WTC11 (cell line): ENCODE results near the gene ACSF3. TPM values are rescaled to one million over a fixed set of nuclear protein-coding genes. Genes with fewer than 3 reads are reported as not detected.

Source experiments
- ATAC-seq: fragments of 200-7000 bp; cut with Tn5 transposase; 2 replicates; pipeline ENCODE4 v1.10.0; 2021; ENCODE audit warnings: mild to moderate bottlenecking, moderate library complexity
- CTCF ChIA-PET: fragments of 300-600 bp; sonication (Branson Sonifier 250); formaldehyde crosslinking; loops from one replicate; lab custom pipeline; 2021; ENCODE audit warnings: antibody characterized with exemption; lab: Charles Lee
- POLR2A ChIA-PET: fragments of 350-600 bp; sonication (Branson Sonifier 250); formaldehyde crosslinking; loops from one replicate; lab custom pipeline; 2021; ENCODE audit warnings: antibody characterized with exemption; lab: Charles Lee
- DNase-seq: peaks from one replicate; pipeline ENCODE4 v3.0.0; 2021; ENCODE audit warnings: low spot score
- H3K27ac Mint-ChIP-seq: 2 replicates; pipeline ENCODE4 v1.8.0; 2021; ENCODE audit warnings: mixed read lengths
- H3K27me3 Mint-ChIP-seq: 2 replicates; pipeline ENCODE4 v1.8.0; 2021; ENCODE audit warnings: low read depth, mild to moderate bottlenecking, moderate library complexity, mixed read lengths
- H3K36me3 Mint-ChIP-seq: 2 replicates; pipeline ENCODE4 v1.8.0; 2021; ENCODE audit warnings: mixed read lengths
- H3K4me1 Mint-ChIP-seq: 2 replicates; pipeline ENCODE4 v1.8.0; 2022; ENCODE audit warnings: mixed read lengths
- H3K4me3 Mint-ChIP-seq: 2 replicates; pipeline ENCODE4 v1.8.0; 2021; ENCODE audit warnings: mild to moderate bottlenecking, moderate library complexity, mixed read lengths
- H3K9me3 Mint-ChIP-seq: 2 replicates; pipeline ENCODE4 v1.8.0; 2021; ENCODE audit warnings: mixed read lengths
- CREM ChIP-seq: sonication (generic); formaldehyde crosslinking; IDR thresholded peaks from 2 replicates; pipeline ENCODE4 v1.8.1; 2022; ENCODE audit warnings: mild to moderate bottlenecking, missing genetic modification reagents, moderate library complexity
- EMX1 ChIP-seq: fragments of 250-450 bp; sonication (Bioruptor Pico); IDR thresholded peaks from 2 replicates; pipeline ENCODE4 v1.8.0; 2021; ENCODE audit warnings: mild to moderate bottlenecking
- ETV6 ChIP-seq: sonication (generic); formaldehyde crosslinking; IDR thresholded peaks from 2 replicates; pipeline ENCODE4 v1.8.1; 2022; ENCODE audit warnings: mild to moderate bottlenecking, missing genetic modification reagents
- FOXK1 ChIP-seq: sonication (generic); formaldehyde crosslinking; IDR thresholded peaks from 2 replicates; pipeline ENCODE4 v1.8.0; 2022; ENCODE audit warnings: mild to moderate bottlenecking, moderate library complexity, missing genetic modification reagents
- GABPB1 ChIP-seq: sonication (generic); formaldehyde crosslinking; IDR thresholded peaks from 2 replicates; pipeline ENCODE4 v1.8.1; 2023; ENCODE audit warnings: mild to moderate bottlenecking, missing genetic modification reagents
- HMGA2 ChIP-seq: fragments of 250-450 bp; sonication (Bioruptor Pico); IDR thresholded peaks from 2 replicates; pipeline ENCODE4 v1.4.0; 2021; ENCODE audit warnings: mild to moderate bottlenecking, moderate library complexity
- NR2C2 ChIP-seq: sonication (generic); formaldehyde crosslinking; IDR thresholded peaks from 2 replicates; pipeline ENCODE4 v1.8.0; 2022; ENCODE audit warnings: mild to moderate bottlenecking, missing genetic modification reagents
- RELA ChIP-seq: sonication (generic); formaldehyde crosslinking; IDR thresholded peaks from 2 replicates; pipeline ENCODE4 v1.8.1; 2022; ENCODE audit warnings: missing genetic modification reagents, mild to moderate bottlenecking, borderline replicate concordance
- SP1 ChIP-seq: sonication (generic); formaldehyde crosslinking; conservative IDR thresholded peaks from 2 replicates; pipeline ENCODE4 v1.8.1; 2022; ENCODE audit warnings: missing genetic modification reagents
- ZBTB21 ChIP-seq: sonication (generic); formaldehyde crosslinking; IDR thresholded peaks from 2 replicates; pipeline ENCODE4 v1.8.1; 2023; ENCODE audit warnings: mild to moderate bottlenecking, missing genetic modification reagents, borderline replicate concordance
- ZNF121 ChIP-seq: sonication (generic); formaldehyde crosslinking; IDR thresholded peaks from 2 replicates; pipeline ENCODE4 v1.8.0; 2023; ENCODE audit warnings: missing genetic modification reagents
- ZNF317 ChIP-seq: sonication (generic); formaldehyde crosslinking; IDR thresholded peaks from 2 replicates; pipeline ENCODE4 v1.8.1; 2023; ENCODE audit warnings: low read depth, mild to moderate bottlenecking, moderate library complexity, missing genetic modification reagents, borderline replicate concordance
- ZNF396 ChIP-seq: fragments of 250-450 bp; sonication (Bioruptor Pico); IDR thresholded peaks from 2 replicates; pipeline ENCODE4 v1.8.0; 2021; ENCODE audit warnings: mild to moderate bottlenecking, moderate library complexity, borderline replicate concordance
- total RNA-seq: library from RNA; stranded (reverse); gene quantifications from 3 replicates; pipeline ENCODE4 v1.2.3, GENCODE V29; 2021
- TF ChIP-seq, protein P1 (sequence below): sonication (generic); formaldehyde crosslinking; IDR thresholded peaks from 2 replicates; pipeline ENCODE4 v1.8.1; 2022; ENCODE audit warnings: mild to moderate bottlenecking, moderate library complexity, missing genetic modification reagents
- TF ChIP-seq, protein P2 (sequence below): sonication (generic); formaldehyde crosslinking; IDR thresholded peaks from 2 replicates; pipeline ENCODE4 v1.8.0; 2023; ENCODE audit warnings: missing genetic modification reagents
- TF ChIP-seq, protein P3 (sequence below): sonication (generic); formaldehyde crosslinking; IDR thresholded peaks from 2 replicates; pipeline ENCODE4 v1.8.0; 2022; ENCODE audit warnings: mild to moderate bottlenecking, missing genetic modification reagents
- TF ChIP-seq, protein P4 (sequence below): sonication (generic); formaldehyde crosslinking; IDR thresholded peaks from 2 replicates; pipeline ENCODE4 v1.8.1; 2023; ENCODE audit warnings: mild to moderate bottlenecking, moderate library complexity, missing genetic modification reagents
- TF ChIP-seq, protein P5 (sequence below): sonication (generic); formaldehyde crosslinking; IDR thresholded peaks from 2 replicates; pipeline ENCODE4 v1.8.1; 2023; ENCODE audit warnings: mild to moderate bottlenecking, missing genetic modification reagents, moderate library complexity
- TF ChIP-seq, protein P6 (sequence below): sonication (generic); formaldehyde crosslinking; IDR thresholded peaks from 2 replicates; pipeline ENCODE4 v1.8.1; 2022; ENCODE audit warnings: missing genetic modification reagents, borderline replicate concordance
- TF ChIP-seq, protein P7 (sequence below): sonication (generic); formaldehyde crosslinking; IDR thresholded peaks from 2 replicates; pipeline ENCODE4 v1.8.1; 2023; ENCODE audit warnings: mild to moderate bottlenecking, missing genetic modification reagents

The ACSF3 gene
- total RNA-seq, 1 experiment from 2014 or later, result 22.9 TPM

DNA sequence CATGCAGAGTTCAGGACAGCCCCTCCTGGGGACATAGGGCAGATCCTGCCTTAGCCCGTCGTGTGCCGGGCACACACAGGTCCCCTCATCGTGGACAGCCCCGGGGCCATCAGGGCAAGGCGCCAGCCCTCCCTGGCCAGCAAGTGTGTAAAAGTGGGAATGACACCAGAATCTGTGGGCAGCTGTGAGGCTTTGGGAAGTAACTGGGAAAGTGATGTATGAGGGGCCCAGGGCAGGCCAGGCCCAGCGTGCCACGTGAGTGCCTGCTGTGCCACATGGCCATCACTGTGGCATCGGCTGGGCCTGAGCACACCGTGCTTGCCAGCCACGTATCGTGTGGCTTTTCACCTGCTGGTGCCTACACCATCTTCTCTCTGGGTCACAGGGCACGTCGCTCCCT, 26.6 kb downstream of the ACSF3 start (continued):
- TF ChIP-seq, protein P1, sequence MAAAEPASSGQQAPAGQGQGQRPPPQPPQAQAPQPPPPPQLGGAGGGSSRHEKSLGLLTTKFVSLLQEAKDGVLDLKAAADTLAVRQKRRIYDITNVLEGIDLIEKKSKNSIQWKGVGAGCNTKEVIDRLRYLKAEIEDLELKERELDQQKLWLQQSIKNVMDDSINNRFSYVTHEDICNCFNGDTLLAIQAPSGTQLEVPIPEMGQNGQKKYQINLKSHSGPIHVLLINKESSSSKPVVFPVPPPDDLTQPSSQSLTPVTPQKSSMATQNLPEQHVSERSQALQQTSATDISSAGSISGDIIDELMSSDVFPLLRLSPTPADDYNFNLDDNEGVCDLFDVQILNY (CRISPR knock-in tag), result no peak

DNA sequence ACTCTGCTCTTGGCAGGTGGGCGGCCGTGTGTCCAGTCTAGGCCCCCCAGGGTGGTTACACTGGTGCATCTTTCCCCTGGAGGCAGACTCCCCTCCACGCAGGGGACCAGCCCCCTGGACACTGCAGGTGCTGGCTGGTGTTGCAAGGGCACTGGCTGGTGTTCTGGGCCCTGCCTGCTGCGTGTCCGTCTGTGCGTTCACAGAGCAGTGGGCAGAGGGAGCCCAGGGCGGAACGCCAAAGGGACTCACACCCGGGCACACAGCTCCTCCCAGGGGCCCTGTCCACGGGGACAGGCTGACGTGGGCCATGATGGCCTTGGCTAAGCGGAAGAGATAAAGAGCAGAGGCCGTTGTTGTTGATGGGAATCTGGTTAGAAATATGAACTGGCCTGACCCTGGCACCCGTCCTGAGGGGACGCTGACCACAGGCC, 27.3 kb downstream of the ACSF3 start:
- peaks cover 49% of the 10 kb centered on the region for H3K36me3 Mint-ChIP-seq
- ATAC-seq, result no peak

DNA sequence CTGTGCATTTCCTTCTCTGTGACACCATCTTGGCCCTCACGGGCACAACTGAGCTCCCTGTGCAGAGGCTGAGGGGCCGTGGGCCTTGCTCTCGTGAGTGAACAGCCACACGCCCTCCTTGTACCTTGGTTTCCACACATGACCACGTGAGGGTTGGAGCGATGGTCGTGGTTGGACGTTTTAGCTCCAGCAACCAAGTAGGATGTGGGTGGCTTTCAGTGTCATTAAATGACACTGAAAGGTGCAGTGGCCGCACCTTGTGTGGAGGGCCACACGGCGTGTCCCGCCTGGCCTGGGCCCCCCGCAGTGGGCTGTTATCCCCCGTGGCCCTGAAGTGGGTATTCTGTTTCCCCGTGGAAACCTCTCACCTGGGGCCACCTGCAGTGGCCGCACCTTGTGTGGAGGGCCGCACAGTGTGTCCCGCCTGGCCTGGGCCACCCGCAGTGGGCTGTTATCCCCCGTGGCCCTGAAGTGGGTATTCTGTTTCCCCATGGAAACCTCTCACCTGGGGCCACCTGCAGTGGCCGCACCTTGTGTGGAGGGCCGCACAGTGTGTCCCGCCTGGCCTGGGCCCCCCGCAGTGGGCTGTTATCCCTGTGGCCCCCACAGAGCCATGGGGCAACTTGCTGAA, 28.2 kb downstream of the ACSF3 start:
- H3K27ac Mint-ChIP-seq, result no peak overlapping the region
- H3K4me1 Mint-ChIP-seq, result peaks cover 7% of the 10 kb centered on the region
- no peak for TF ChIP-seq NR2C2 (CRISPR knock-in tag)
- TF ChIP-seq, protein P2, sequence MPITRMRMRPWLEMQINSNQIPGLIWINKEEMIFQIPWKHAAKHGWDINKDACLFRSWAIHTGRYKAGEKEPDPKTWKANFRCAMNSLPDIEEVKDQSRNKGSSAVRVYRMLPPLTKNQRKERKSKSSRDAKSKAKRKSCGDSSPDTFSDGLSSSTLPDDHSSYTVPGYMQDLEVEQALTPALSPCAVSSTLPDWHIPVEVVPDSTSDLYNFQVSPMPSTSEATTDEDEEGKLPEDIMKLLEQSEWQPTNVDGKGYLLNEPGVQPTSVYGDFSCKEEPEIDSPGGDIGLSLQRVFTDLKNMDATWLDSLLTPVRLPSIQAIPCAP, result no peak
- TF ChIP-seq EMX1 (CRISPR knock-in tag), result no peak
- TF ChIP-seq, protein P3, sequence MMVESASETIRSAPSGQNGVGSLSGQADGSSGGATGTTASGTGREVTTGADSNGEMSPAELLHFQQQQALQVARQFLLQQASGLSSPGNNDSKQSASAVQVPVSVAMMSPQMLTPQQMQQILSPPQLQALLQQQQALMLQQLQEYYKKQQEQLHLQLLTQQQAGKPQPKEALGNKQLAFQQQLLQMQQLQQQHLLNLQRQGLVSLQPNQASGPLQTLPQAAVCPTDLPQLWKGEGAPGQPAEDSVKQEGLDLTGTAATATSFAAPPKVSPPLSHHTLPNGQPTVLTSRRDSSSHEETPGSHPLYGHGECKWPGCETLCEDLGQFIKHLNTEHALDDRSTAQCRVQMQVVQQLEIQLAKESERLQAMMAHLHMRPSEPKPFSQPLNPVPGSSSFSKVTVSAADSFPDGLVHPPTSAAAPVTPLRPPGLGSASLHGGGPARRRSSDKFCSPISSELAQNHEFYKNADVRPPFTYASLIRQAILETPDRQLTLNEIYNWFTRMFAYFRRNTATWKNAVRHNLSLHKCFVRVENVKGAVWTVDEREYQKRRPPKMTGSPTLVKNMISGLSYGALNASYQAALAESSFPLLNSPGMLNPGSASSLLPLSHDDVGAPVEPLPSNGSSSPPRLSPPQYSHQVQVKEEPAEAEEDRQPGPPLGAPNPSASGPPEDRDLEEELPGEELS, result no peak
- TF ChIP-seq GABPB1 (CRISPR knock-in tag), result no peak
- TF ChIP-seq, protein P4, sequence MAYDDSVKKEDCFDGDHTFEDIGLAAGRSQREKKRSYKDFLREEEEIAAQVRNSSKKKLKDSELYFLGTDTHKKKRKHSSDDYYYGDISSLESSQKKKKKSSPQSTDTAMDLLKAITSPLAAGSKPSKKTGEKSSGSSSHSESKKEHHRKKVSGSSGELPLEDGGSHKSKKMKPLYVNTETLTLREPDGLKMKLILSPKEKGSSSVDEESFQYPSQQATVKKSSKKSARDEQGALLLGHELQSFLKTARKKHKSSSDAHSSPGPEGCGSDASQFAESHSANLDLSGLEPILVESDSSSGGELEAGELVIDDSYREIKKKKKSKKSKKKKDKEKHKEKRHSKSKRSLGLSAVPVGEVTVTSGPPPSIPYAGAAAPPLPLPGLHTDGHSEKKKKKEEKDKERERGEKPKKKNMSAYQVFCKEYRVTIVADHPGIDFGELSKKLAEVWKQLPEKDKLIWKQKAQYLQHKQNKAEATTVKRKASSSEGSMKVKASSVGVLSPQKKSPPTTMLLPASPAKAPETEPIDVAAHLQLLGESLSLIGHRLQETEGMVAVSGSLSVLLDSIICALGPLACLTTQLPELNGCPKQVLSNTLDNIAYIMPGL (CRISPR knock-in tag), result no peak
- TF ChIP-seq, protein P5, sequence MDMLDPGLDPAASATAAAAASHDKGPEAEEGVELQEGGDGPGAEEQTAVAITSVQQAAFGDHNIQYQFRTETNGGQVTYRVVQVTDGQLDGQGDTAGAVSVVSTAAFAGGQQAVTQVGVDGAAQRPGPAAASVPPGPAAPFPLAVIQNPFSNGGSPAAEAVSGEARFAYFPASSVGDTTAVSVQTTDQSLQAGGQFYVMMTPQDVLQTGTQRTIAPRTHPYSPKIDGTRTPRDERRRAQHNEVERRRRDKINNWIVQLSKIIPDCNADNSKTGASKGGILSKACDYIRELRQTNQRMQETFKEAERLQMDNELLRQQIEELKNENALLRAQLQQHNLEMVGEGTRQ (CRISPR knock-in tag), result no peak
- TF ChIP-seq FOXK1 (CRISPR knock-in tag), result no peak
- no peak for TF ChIP-seq ZBTB21 (CRISPR knock-in tag)
- TF ChIP-seq, protein P6, sequence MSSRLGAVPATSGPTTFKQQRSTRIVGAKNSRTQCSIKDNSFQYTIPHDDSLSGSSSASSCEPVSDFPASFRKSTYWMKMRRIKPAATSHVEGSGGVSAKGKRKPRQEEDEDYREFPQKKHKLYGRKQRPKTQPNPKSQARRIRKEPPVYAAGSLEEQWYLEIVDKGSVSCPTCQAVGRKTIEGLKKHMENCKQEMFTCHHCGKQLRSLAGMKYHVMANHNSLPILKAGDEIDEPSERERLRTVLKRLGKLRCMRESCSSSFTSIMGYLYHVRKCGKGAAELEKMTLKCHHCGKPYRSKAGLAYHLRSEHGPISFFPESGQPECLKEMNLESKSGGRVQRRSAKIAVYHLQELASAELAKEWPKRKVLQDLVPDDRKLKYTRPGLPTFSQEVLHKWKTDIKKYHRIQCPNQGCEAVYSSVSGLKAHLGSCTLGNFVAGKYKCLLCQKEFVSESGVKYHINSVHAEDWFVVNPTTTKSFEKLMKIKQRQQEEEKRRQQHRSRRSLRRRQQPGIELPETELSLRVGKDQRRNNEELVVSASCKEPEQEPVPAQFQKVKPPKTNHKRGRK, result no peak
- TF ChIP-seq CREM (CRISPR knock-in tag), result no peak
- TF ChIP-seq RELA, result no peak
- no peak for TF ChIP-seq HMGA2 (CRISPR knock-in tag)
- TF ChIP-seq, all 79 proteins: peak for 0
- H3K36me3 Mint-ChIP-seq, result peaks cover 45% of the 10 kb centered on the region
- DNase-seq, result peak; percentile 2
- CTCF ChIA-PET, result no interaction called here
- POLR2A ChIA-PET, result no interaction called here
- ATAC-seq, result no peak
- H3K9me3 Mint-ChIP-seq, result peaks cover 10% of the 10 kb centered on the region
- H3K4me3 Mint-ChIP-seq, result no peak overlapping the region
- H3K27me3 Mint-ChIP-seq, result no peaks in the 10 kb centered on the region

More for the DNA sequence above, 27.3 kb downstream of the ACSF3 start:
- Mint-ChIP-seq H3K4me3 (no peak overlapping the region), H3K27ac (no peak overlapping the region), H3K27me3 (no peaks in the 10 kb centered on the region), H3K9me3 (peaks cover 10% of the 10 kb centered on the region), H3K4me1 (peaks cover 7% of the 10 kb centered on the region)
- TF ChIP-seq, protein P5 (CRISPR knock-in tag), result no peak
- TF ChIP-seq ETV6 (no peak), ZNF121 (CRISPR knock-in tag) (no peak), ZNF396 (CRISPR knock-in tag) (no peak), SP1 (no peak), ZNF317 (CRISPR knock-in tag) (no peak)
- TF ChIP-seq, protein P7, sequence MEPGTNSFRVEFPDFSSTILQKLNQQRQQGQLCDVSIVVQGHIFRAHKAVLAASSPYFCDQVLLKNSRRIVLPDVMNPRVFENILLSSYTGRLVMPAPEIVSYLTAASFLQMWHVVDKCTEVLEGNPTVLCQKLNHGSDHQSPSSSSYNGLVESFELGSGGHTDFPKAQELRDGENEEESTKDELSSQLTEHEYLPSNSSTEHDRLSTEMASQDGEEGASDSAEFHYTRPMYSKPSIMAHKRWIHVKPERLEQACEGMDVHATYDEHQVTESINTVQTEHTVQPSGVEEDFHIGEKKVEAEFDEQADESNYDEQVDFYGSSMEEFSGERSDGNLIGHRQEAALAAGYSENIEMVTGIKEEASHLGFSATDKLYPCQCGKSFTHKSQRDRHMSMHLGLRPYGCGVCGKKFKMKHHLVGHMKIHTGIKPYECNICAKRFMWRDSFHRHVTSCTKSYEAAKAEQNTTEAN (CRISPR knock-in tag), result no peak
- TF ChIP-seq, protein P6, result no peak
- ChIA-PET POLR2A (no interaction called here), CTCF (no interaction called here)
- DNase-seq, result peak; percentile 1
